LNCAP (cell line): ENCODE data around the gene HAUS8.

Experiments
- TF ChIP-seq, protein P1 (sequence below): fragments of 450-650 bp; IDR thresholded peaks from 2 replicates; pipeline ENCODE4 v1.5.1; 2017; ENCODE audit warnings: mild to moderate bottlenecking

HAUS8 gene

DNA sequence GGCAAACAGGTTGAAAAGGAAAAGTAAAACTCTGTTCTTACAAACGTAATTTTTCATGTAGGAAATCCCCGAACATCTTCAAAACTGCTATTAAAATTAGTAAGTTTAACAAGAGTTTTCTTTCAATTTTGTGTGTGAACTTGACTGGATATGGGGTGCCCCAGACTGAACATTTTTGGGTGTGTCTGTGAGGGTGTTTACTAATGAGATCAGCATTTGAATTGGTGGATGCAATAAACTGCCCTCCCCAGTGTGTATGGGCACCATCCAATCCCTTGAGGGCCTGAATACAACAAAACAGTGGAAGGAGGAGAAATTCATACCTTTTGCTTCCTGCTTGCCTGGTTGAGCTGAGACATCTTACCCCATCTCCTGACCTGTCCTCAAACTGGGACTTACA is 11.8 kb downstream of the HAUS8 start:
- TF ChIP-seq, protein P1, sequence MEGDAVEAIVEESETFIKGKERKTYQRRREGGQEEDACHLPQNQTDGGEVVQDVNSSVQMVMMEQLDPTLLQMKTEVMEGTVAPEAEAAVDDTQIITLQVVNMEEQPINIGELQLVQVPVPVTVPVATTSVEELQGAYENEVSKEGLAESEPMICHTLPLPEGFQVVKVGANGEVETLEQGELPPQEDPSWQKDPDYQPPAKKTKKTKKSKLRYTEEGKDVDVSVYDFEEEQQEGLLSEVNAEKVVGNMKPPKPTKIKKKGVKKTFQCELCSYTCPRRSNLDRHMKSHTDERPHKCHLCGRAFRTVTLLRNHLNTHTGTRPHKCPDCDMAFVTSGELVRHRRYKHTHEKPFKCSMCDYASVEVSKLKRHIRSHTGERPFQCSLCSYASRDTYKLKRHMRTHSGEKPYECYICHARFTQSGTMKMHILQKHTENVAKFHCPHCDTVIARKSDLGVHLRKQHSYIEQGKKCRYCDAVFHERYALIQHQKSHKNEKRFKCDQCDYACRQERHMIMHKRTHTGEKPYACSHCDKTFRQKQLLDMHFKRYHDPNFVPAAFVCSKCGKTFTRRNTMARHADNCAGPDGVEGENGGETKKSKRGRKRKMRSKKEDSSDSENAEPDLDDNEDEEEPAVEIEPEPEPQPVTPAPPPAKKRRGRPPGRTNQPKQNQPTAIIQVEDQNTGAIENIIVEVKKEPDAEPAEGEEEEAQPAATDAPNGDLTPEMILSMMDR = no peak

- TF ChIP-seq, protein P1 = no peak
Measured at GRCh38 chr19:17061691-17062090, 13.6 kb downstream of the HAUS8 start.

GRCh38 chr19:17061205-17061604 is 14.0 kb downstream of the HAUS8 start:
- TF ChIP-seq, protein P1 = no peak

DNA sequence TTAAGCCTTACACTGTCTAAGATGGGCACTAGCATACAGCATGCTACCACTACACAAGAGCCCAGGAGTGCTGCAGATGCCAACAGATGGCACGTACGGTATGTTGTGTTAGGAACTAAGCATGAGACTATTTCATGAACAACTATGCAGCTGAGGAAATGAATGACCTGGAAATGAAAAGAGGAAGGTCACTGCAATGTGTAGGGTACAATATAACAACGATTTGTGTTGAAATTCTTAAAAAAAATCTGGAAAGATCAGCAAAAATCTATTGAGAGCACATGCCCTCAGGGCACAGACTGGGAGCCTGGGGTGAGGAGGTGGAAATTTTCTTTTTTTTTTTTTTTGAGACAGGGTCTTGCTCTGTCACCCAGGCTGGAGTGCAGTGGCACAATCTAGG is 14.4 kb downstream of the HAUS8 start:
- TF ChIP-seq, protein P1 = no peak

GRCh38 chr19:17058236-17058635 is 17.0 kb downstream of the HAUS8 start:
- TF ChIP-seq, protein P1 = no peak

DNA sequence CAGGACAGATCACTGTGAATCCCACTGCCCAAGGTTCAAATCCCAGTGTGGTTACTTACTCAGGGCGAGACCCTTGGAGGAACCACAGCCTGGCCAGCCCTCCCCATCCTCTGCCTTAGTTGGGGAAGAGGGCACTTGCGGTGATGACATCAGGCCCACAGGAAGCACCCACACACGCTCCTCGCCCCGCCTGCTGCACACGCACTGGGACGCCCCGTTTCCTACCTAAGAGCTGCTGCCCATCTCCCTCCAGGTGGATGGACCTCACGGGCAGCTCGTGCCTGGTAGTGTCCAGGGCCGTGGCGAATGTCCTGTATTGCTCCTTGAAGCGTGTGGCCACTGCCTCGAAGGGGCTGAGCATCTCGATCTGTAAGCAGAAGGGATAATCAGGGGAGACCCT is 19.6 kb downstream of the HAUS8 start:
- TF ChIP-seq, protein P1 = no peak

DNA sequence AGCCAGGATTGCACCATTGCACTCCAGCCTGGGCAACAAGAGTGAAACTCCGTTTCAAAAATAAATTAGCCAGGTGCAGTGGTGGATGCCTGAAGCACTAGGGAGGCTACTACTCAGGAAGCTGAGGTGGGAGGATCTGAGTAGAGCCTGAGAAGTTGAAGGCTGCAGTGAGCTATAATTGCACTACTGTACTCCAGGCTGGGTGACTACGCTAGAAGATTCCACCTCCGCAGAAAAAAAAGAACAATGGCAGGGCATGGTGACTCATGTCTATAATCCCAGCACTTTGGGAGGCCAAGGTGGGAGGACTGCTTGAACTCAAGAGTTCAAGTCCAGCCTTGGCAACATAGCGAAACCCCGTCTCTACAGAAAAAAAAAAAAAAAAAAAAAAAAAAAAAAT is 20.5 kb downstream of the HAUS8 start:
- TF ChIP-seq, protein P1 = no peak

GRCh38 chr19:17052439-17052838 is 22.8 kb downstream of the HAUS8 start:
- TF ChIP-seq, protein P1 = peak; percentile 66
